Fibroblast of lung (primary cell): ENCODE results near the gene CPNE8. TPM values are rescaled to one million over a fixed set of nuclear protein-coding genes. Genes with fewer than 3 reads are reported as not detected.
A peak's percentile ranks its signal among the peaks of the same experiment; 100 is the strongest.

ENCODE experiments used
- DNase-seq, 2 donors: peaks; one replicate each; pipeline versions ENCODE4 v3.0.0 to v3.0.0-alpha.2; 2010; ENCODE audit warnings: low read depth in 2 of 2
- H2AFZ ChIP-seq: 2 replicates; pipeline ENCODE4 v1.5.1; 2012; ENCODE audit warnings: low read length, control low read depth, inconsistent platforms
- H3K27ac ChIP-seq: 2 replicates; pipeline ENCODE4 v1.5.1; 2011; ENCODE audit warnings: low read length, control low read depth; ENCODE audit not compliant: insufficient read depth
- H3K27me3 ChIP-seq: 2 replicates; pipeline ENCODE4 v1.5.1; 2011; ENCODE audit warnings: mild to moderate bottlenecking, low read length; ENCODE audit not compliant: control insufficient read depth, insufficient read depth
- H3K36me3 ChIP-seq: 2 replicates; pipeline ENCODE4 v1.5.1; 2011; ENCODE audit warnings: low read length; ENCODE audit not compliant: control insufficient read depth, insufficient read depth
- H3K4me1 ChIP-seq: 2 replicates; pipeline ENCODE4 v1.5.1; 2011; ENCODE audit warnings: low read length; ENCODE audit not compliant: control insufficient read depth, insufficient read depth; ENCODE audit errors: extremely low read depth
- H3K4me2 ChIP-seq: 2 replicates; pipeline ENCODE4 v1.5.1; 2011; ENCODE audit warnings: low read length, control low read depth; ENCODE audit not compliant: insufficient read depth; ENCODE audit errors: extremely low read depth
- H3K4me3 ChIP-seq, 4 experiments: fragments of 200-600 bp in 1 of 4; sonication (generic) in 1 of 4; replicated peaks in 1 of 4; 2 replicates each; pipeline ENCODE4 v1.5.1; 2011 to 2016; ENCODE audit warnings: low read length in 4 of 4, low read depth in 3 of 4, mild to moderate bottlenecking in 3 of 4, control low read depth in 2 of 4, inconsistent platforms in 1 of 4, mixed read lengths in 1 of 4; ENCODE audit not compliant: insufficient read depth in 1 of 4; ENCODE audit errors: control extremely low read depth in 1 of 4
- H3K79me2 ChIP-seq: 2 replicates; pipeline ENCODE4 v1.5.1; 2012; ENCODE audit warnings: mild to moderate bottlenecking, low read length, inconsistent platforms; ENCODE audit not compliant: control insufficient read depth, insufficient read depth
- H3K9ac ChIP-seq: 2 replicates; pipeline ENCODE4 v1.5.1; 2011; ENCODE audit warnings: mild to moderate bottlenecking, low read length, control low read depth; ENCODE audit not compliant: insufficient read depth
- H3K9me3 ChIP-seq: 2 replicates; pipeline ENCODE4 v1.5.1; 2012; ENCODE audit warnings: low read depth, low read length; ENCODE audit not compliant: control insufficient read depth, insufficient read depth
- H4K20me1 ChIP-seq: 2 replicates; pipeline ENCODE4 v1.5.1; 2011; ENCODE audit warnings: low read length; ENCODE audit not compliant: control insufficient read depth, insufficient read depth; ENCODE audit errors: extremely low read depth
- EZH2 ChIP-seq: IDR thresholded peaks from 2 replicates; pipeline ENCODE4 v1.5.1; 2012; ENCODE audit warnings: low read length, control low read depth, mild to moderate bottlenecking; ENCODE audit errors: missing control alignments
- polyA plus RNA-seq, 2 donors: library from polyadenylated mRNA; depleted of rRNA in 1 of 2; stranded (reverse) in 1 of 2; unstranded in 1 of 2; fragments of >200 nt; gene quantifications; 2 replicates each; pipeline ENCODE4 v1.2.1, GENCODE V29; 2011 to 2012; ENCODE audit warnings: missing spikeins in 1 of 2
- total RNA-seq: library from RNA; depleted of rRNA; stranded (reverse); fragments of >200 nt; gene quantifications from 2 replicates; pipeline ENCODE4 v1.2.1, GENCODE V29; 2014
- TF ChIP-seq, protein P1 (sequence below), 2 donors: IDR thresholded peaks in 1 of 2; conservative IDR thresholded peaks in 1 of 2; 1 replicate in 1 of 2; 2 replicates in 1 of 2; pipeline ENCODE4 v1.5.1; 2011 to 2012; ENCODE audit warnings: low read length in 2 of 2, control low read depth in 1 of 2, inconsistent platforms in 1 of 2, low read depth in 1 of 2, mild to moderate bottlenecking in 1 of 2

Gene CPNE8
- total and polyA plus RNA-seq, 2 donors (not counting 1 experiment from before 2014, with no cell fraction given) = 9.8 to 13.4 TPM

- no peak overlapping the region for H3K9ac ChIP-seq
- TF ChIP-seq EZH2 = no peak
- TF ChIP-seq, protein P1, sequence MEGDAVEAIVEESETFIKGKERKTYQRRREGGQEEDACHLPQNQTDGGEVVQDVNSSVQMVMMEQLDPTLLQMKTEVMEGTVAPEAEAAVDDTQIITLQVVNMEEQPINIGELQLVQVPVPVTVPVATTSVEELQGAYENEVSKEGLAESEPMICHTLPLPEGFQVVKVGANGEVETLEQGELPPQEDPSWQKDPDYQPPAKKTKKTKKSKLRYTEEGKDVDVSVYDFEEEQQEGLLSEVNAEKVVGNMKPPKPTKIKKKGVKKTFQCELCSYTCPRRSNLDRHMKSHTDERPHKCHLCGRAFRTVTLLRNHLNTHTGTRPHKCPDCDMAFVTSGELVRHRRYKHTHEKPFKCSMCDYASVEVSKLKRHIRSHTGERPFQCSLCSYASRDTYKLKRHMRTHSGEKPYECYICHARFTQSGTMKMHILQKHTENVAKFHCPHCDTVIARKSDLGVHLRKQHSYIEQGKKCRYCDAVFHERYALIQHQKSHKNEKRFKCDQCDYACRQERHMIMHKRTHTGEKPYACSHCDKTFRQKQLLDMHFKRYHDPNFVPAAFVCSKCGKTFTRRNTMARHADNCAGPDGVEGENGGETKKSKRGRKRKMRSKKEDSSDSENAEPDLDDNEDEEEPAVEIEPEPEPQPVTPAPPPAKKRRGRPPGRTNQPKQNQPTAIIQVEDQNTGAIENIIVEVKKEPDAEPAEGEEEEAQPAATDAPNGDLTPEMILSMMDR (conservative IDR thresholded peaks at IDR 0.05 in 1 of 2, IDR thresholded peaks at IDR 0.05 in 1 of 2; ENCODE audit: low read depth in 1 of 2, low read length in 2 of 2) = no peak
- H3K27me3 ChIP-seq = no peaks in the 10 kb centered on the region
- H3K27ac ChIP-seq = no peak overlapping the region
- H2AFZ ChIP-seq = no peak overlapping the region
- no peak overlapping the region for H3K4me2 ChIP-seq
- no peaks in the 10 kb centered on the region for H3K36me3 ChIP-seq
- H3K4me3 ChIP-seq = peak overlapping the region in 1 of 4 experiments; percentile 1
- no peaks in the 10 kb centered on the region for H3K4me1 ChIP-seq
- no peak for DNase-seq
- H3K9me3 ChIP-seq = no peaks in the 10 kb centered on the region
- no peaks in the 10 kb centered on the region for H4K20me1 ChIP-seq
- H3K79me2 ChIP-seq = peaks cover 2% of the 10 kb centered on the region
These were observed 1.8 kb downstream of the CPNE8 start for GRCh38 chr12:38903596-38903995.

DNA sequence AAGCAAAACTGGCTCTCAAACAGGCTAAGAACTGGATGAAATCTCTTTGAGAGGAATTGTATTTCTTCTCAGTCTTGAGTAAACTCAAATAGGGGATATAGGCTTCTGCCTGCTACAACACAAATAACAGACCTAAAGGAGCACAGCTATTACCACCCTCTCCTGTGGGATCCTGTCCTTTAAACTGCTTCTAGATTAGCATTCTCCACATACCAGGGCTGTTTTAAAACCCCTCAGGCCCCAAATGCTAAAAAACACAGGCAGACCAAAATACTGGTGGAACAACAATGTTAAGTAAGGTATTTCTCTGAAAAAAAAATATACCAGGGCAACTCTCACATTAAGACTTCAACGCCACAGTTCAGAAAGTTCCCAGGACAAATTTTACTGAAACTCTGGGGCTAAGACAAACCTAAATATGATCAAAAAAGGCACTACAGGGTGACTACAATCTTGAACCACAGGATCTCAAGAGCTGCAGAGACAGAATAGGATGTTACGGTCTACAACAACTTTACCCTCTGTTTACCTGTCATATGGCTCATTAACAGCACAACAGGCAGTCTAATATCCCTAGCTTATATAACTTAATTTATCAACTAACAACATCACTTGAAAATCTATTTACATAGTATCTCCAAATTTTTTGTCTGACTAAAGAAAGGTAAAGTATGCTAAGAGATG lies 7.2 kb downstream of the CPNE8 start:
- no peaks in the 10 kb centered on the region for H4K20me1 ChIP-seq
- H3K4me2 ChIP-seq = no peak overlapping the region
- H3K27ac ChIP-seq = no peak overlapping the region
- no peaks in the 10 kb centered on the region for H3K9me3 ChIP-seq
- no peak overlapping the region for H3K9ac ChIP-seq
- no peaks in the 10 kb centered on the region for H3K36me3 ChIP-seq
- no peaks in the 10 kb centered on the region for H3K27me3 ChIP-seq
- DNase-seq = peak in 1 of 2 donors; percentile 26
- no peak overlapping the region for H2AFZ ChIP-seq
- no peaks in the 10 kb centered on the region for H3K4me1 ChIP-seq
- peaks cover 2% of the 10 kb centered on the region for H3K79me2 ChIP-seq
- no peak overlapping the region for H3K4me3 ChIP-seq
- TF ChIP-seq EZH2 = no peak
- TF ChIP-seq, protein P1 (conservative IDR thresholded peaks at IDR 0.05 in 1 of 2, IDR thresholded peaks at IDR 0.05 in 1 of 2; ENCODE audit: low read depth in 1 of 2, low read length in 2 of 2) = no peak

GRCh38 chr12:38895446-38895845 lies 9.9 kb downstream of the CPNE8 start:
- H3K79me2 ChIP-seq = peaks cover 2% of the 10 kb centered on the region
- H3K27ac ChIP-seq = no peak overlapping the region
- TF ChIP-seq, protein P1 (conservative IDR thresholded peaks at IDR 0.05 in 1 of 2, IDR thresholded peaks at IDR 0.05 in 1 of 2; ENCODE audit: low read depth in 1 of 2, low read length in 2 of 2) = no peak
- no peak for TF ChIP-seq EZH2

More at GRCh38 chr12:38895446-38895845, 9.9 kb downstream of the CPNE8 start:
- Histone ChIP-seq H2AFZ (no peak overlapping the region), H3K4me1 (no peaks in the 10 kb centered on the region), H3K9ac (no peak overlapping the region), H3K9me3 (no peaks in the 10 kb centered on the region), H3K4me3 (no peak overlapping the region), H4K20me1 (no peaks in the 10 kb centered on the region), H3K36me3 (no peaks in the 10 kb centered on the region), H3K27me3 (no peaks in the 10 kb centered on the region), H3K4me2 (no peak overlapping the region)
- no peak for DNase-seq
